NCI-H2029 (cell line): ENCODE results near the gene PTTG1IP.

Experiments
- DNase-seq: peaks from one replicate; lab custom pipeline; 2025; lab: John Stamatoyannopoulos, UW

PTTG1IP gene

DNA sequence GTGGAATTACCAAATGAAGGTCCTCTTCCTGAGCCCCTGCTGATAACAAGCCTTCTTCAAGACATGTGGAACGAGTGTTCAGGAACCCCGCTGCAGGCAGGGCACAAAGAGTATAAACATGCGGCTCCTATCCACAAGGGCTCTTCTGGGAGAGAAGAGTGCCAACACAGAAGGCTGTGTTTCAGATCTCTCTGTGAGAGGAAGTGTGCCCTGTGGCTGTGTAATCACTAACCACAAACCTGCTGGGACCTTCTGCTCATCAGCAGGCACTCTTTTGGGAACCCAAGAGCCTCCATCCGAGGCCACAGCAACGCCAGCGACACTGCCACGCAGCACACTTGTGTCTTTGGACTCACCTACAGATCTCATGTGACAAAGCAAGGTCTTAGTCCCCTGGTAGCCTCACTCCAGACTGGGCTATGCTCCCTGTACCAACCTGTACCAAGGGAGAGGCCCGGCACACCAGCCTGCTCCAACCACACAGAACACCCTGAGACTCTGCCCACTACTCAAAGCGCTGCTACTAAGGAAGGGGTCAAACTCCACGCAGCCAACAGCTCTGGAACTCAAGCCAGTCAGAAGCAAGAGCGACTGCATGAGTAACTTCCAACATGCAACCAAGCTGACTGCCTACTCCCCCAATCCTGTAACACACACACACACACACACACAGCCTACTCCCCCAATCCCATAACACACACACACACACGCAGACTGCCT lies 7.8 kb downstream of the PTTG1IP start:
- no peak for DNase-seq

DNA sequence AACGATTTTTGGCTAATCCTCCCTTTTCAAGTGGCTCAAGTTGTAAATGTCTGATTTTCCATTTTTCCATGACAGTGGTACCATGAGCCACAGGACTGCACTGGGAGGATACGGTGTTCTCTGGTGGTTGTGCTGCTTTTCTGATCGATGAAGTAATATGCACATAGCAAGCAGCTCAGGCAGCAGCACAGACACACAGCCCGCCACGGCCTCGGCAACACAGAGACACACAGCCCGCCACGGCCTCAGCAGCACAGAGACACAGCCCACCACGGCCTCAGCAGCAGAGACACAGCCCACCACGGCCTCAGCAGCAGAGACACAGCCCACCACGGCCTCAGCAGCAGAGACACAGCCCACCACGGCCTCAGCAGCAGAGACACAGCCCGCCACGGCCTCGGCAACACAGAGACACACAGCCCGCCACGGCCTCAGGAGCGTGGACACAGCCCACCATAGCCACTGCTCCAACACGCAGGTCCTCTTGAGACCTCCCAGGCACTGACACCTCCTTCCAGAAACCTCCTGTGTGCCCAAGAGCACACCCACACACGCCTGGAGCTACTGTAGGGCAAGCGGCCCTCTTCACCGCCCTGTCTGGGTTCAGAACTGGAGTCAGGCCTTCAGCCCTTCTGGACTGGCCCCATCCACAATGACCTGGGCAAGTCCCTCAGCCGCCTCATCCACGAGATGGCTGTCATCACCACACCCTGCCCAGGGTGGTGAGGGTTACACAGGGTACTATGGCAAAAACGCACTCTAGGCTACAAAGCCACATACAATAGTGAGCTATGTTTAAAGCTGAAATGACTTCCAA lies 10.4 kb downstream of the PTTG1IP start:
- DNase-seq: no peak

DNA sequence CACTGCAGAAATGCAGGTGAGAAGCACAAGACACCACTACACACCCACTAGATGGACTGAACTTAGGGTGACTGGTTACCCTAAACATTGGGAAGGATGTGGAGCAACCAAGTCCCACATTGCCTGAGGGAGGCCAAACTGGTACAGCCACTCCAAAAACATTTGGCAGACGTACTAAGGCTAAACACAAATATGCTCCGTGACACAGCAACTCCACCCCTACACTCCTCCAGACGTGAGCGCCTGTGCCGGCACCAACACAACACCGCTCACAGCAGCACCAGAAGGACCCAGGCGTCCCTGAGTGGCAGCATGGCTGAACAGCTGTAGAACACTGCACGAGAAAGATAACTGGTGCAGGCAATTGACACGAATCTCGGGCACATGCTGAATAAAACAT lies 14.7 kb downstream of the PTTG1IP start:
- no peak for DNase-seq

DNA sequence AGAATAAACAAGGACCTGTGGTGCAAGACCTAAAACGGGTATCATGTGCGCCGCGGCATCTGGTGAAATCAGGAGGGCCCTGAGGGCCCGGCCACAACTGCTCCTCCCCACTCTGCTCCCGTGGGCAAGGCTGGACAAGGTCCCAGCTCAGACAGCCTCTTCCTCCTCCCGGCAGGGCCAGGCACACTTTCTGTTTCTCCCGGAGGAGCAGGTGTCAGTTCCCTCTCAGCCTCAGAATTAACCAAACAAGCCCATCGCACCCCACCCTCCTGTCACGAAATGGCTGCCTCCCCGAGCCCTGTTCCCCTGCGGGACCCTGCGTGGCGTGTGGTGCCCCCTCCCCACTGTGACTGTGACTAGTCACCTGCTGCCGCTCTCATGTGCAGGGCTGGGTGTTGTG lies 15.2 kb downstream of the PTTG1IP start:
- DNase-seq: no peak

DNA sequence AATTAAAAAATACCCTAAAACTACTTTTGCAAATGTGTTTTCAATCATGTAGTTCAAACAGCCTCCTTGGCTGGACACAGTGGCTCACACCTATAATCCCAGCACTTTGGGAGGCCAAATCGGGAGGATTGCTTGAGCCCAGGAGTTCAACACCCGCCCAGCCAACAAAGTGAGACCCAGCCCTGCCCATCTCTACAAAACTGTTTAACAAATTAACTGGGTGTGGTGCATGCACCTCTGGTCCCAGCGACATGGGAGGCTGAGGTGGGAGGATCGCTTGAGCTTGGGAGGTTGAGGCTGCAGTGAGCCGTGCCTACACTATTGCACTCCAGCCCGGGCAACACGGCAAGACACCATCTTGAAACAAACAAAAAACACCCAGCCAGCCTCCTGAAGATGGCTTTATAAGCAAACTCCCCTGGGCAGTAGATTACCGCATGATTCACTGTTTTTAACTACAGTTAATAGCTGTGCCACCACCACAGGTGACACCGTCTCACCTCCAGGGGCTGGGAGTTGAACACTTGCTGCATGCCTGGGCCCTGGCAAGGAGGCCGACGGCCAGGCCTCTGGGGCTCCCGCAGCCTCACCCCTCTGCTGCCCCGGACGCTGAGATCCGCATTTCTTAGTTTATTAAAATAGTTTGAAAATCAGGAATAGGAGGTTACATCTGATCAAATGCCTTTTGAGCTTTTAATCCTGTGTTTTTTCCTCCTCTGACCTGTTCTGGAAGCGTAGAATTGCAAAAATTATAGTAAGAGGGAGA lies 16.2 kb downstream of the PTTG1IP start:
- DNase-seq: no peak

DNA sequence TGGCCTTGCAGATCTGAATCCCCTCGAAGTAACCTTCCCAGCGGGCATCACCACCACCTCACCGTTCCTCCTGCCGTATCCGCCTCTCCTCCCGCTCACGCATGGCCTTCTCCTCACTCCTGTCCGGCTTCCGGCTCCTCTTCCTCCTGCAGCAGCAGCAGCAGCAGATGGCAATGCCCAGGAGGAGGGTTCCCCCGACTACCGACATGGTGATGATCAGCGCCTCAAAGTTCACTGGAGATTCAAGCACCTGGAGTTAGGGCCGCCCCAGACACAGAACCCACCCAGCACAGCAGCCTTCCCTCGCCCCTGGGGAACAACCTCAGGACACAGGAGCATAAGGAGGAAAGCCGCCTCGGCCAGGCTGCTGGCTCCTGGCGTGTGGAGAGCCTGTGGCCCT lies 17.4 kb downstream of the PTTG1IP start:
- DNase-seq: no peak

DNA sequence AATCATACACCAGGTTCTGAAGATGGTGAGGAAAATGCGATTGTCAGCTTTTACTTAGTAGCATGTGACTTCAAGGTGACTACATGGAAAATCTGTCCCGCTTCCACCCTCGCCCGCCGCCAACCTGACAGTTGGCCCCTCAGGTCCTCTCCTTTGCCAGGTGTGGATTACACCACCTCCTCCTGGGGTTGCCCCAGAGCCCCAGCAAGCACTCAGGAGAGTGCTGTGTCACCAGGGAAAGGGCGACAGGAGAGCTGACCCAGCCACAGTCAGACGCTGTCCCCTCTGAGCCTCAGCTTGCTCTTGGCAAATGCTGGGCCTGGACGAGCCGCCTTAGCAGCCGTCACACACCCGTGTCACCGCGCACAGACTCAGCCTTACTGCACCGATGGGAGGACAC lies 17.9 kb downstream of the PTTG1IP start:
- DNase-seq: no peak

DNA sequence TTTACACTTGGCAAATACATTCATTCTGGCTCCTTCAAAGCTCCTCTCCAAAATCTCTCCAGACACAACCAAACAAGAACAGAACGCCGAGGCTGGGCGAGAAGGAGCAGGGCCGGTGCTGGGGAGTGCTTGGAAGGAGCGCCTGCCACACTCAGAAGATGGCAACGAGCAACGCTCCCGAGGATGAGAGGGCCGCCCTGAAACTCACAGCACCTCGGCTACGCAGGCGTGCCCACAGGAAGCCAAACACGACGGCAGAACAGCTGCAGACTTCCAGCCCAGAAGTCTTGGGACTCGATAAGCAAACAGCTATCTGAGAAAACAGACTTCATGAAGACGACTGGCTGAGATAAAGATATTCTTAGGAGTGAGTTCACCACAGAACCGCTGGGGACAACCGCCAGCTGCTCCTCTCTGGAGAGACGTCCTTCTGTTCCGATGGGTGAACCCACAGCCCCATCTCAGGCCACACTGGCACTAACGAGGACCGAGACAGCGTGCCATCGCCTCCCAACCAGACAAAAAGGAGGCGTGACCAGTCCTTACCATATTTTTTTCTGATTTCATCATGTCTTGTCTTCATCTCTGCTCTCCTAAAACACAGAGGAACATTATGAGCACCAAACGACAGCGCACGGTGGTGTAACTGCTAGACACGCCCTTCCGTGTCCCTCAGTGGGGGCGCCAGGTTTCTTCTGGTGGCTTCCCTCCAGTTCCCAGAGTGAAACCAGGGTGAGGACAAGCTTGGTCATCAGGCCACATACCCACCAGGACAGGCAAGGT lies 18.6 kb downstream of the PTTG1IP start:
- DNase-seq: no peak

DNA sequence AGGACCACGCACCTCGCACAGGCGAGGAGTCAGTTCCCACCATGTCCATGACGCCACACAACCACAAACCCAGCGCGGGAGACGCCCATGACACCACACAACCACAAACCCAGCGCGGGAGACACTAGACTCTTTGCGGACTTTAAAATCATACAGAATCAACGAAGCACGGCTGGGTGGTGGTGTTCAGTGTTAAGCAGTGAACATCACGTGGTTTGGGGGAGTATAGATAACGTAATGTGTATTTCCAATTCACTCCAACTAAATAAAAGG lies 19.2 kb downstream of the PTTG1IP start:
- DNase-seq: no peak

DNA sequence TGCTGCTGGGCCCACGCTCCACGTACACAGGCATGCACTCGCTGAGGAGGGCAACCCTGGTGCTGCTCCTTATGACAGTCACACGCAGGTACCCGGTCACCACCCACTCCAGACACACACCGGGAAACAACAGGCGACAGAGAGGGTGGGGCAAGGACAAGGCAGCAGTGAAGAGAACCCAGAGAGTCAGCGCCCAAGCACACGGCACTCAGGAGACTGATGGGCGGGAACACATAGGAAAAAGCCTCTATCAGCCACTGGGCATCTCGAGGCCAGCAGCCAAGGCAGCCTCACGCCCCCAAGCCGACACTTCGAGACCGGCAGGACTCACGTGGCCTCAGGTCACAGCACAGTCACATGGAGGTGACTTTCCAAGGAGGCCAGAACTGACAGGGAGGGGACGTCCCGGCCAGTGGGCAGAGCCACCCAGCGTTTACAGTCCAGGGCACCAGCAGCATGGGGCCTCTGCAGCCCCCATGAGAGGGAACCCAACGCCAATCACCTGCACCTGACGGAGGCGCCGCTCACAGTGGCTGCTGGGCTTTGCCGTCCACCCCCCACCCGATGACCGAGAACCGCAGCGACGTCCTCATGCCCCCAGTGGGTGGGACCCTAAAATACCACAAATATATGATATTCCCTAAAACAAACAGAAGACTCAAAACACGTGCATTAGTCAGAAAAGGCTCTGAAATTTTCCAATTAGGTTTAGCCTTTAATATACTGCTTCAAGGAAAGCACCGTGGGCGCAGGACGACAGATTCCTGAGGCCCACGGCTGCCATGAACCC lies 19.7 kb downstream of the PTTG1IP start:
- DNase-seq: no peak

DNA sequence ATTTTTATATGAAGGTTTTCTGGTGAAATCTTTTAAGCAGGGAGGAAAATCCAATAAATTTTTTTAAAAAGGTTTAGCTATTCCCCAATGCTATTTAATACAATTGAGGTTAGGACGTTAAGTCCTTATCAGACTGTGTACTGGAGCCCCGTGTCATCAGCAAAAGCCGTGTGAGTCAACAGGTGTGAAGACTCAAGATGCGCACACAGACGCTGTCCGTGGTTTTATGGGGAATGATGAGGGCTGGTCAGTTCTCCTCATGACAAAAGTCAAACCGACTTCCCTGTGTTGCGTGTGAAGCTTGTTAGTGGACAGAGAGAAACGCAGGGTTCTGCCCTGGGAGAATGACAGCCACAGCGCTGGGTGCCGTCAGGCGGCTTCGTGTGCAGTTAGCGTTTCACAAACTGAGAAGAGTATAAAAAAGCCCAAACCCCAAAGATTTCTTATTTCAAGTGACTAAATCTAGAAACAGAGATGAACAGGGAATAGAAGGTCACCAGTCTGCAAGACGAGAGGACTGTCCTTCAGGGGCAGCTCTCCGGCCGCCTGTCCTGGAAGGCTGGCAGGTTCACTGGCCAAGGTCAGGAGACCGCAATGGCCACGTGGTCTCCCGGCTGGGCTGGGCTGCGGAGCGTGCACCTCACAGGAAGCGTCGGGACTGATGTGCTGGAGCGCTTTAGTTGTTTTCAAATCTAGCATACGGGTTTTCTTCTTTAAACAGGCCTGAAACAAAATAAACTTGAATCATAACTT lies 22.4 kb downstream of the PTTG1IP start:
- no peak for DNase-seq

DNA sequence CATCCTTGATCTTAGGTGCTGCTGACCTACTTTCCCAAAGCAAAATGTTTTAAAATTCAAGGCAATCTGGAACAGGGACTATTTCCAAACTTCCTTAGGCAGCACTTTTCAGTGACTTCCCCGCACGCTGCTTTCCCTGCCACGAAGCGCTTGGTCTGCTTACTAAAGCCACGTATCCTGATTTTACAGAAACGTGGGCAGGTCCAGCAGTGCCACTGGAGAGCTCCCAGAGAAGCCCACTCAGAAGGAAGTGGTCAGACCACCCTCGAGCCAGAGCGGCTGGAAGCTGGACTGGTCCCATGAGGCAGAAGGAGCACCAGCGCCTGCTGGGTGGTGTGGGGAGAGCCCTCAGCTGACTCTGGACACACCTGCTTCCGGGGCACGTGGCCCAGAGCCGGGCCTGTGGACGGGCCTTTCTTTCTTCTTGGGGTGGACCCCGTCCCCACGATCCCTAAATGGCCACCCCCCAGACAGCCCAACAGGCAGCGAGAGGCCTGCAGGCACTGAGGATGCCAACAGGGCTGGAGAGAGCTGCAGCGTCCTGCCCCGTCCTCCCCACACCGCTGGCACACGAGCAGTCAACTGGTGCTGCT lies 23.2 kb downstream of the PTTG1IP start:
- no peak for DNase-seq

DNA sequence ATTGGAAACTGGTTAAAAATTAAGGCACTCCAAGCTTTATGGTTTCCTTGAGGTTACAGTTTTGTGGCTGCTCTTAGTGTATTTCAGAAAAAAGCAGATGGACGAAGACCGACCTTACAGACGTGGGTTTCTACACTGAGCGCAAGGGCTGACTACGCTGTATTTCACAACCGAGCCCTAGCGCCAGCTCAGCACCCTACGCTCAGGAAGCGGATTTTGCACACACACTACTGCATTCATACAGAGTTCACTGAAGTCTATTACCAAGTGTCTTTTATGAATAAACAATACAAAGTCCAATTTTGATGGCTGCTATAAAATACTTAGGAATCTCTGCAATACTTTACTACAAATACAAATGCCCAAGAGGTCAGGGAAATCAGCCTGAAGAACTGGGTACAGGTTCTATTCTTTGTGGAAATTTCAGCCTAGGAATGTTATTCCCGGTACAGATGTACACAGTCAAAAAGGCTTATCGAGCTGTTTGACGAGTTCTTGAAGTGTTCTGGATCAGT lies 23.8 kb downstream of the PTTG1IP start:
- DNase-seq: no peak

DNA sequence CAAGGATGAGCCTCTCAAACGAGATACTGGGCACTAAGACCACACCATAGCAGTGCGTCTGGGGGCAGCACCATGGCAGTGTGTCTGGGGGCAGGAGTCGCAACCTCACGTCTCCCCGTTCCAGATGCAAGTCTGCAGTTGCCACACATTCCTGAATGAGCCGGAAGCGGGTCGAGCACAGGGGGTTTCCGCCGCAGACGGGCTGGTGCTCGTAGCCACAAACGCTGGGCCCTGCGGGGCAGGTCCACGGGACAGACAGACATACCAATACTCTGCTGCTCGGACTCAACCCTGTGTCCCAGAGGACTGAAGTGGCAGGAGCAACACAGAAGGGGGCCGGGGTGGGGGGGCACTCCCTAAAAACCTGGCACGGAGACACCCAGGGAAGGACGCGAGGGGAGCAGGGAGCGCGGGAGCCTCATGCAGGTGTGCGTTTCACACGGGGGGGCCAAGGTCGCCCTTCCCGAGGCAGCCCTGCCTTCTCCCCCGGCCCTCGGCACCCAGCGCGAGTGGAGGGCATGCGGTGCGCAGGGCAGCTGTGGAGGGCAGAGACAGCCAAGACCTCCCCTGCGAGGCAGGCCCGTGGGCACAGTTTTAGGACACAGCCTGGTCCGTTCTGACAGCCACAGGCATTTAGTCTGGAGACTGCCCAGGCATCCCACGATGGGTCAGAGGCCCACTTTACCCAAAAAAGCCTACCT lies 24.5 kb downstream of the PTTG1IP start:
- no peak for DNase-seq

DNA sequence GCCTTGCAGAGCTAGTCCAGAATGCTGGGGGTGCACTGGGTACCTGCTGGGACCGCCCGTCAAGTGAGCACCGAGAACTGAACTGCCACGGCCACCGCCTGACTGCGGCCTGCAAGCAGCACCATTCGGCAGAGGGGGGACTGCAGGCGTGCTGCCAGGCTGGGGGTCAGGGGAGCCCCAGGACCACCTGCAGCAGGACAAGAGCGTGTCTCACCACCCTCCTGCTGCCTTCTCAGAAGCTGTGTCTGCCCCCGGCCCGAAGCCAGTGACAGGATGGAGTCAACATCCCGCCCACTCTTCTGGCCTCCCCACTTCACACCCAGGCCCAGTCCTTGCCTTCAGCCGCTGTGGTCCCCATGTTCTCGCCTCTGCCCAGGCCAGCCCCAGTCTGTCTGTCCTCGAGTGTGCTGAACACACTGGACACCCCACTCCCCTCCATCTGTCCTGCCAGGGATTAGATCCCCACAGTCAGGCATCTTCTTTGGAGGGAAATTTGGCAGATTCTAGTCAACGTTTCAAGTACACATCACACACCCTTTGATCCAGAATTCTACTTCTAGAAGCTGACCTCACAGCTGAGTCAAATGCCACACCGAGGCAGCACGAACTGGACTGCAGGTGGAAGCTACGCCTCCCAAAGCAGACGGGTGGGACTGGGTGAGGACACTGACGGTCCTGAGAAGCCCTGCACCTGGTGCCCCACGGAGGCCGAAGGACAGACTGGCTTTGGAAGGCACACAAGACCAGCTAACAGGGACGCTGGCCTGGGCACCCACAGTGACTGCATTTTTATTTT lies 26.0 kb downstream of the PTTG1IP start:
- no peak for DNase-seq

DNA sequence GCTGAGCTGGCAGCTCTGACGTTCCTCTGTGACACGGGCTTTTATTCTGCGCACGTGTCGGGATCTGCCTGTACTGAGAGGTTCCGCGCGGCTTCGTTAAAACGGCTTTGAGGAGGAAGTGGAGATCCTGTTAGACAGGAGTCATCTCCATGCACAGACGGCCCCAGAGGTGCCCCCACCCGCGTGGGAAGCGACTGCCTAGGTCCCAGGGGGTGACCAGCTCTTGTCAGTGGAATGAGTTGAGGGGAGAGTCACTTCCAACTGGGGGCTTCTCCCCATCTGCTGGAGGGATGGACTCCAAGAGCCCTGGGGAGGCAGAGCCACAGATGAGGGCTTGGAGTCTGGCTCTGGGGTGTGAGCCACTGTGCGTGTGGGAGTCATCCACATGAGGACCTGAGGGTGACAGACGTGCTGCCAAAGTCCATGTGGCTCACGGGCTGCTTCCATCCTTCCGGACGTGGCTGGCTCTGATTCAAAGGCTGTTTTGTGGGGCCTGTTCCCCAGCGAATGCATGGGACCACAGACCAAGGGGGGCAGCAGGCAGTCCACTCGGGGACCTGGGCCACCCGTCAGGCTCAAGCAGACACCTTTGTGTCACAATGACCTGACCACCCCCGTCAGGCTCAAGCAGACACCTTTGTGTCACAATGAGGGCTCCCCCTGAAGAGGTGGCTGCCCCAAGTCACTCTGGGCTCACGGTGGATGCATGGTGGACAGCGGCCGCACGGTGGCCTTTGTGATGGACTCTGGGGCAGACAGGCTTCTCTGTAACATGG lies 26.8 kb downstream of the PTTG1IP start:
- DNase-seq: no peak

DNA sequence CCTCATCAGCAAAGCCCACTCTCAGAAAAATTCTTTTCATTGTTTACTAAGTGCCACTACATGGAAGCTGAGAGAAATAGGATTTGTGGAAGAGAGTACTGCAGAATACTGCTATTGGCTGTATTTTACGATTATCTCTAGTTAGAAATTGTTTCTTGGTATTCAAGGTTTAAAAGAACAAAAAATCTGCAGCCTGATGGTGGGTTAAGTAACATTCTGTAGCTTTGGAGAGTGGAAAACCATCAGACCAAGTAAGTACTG lies 27.3 kb downstream of the PTTG1IP start:
- no peak for DNase-seq
